Urinary bladder (tissue), 4 donors: Measurements from ENCODE around the gene TEDC2. TPM values are rescaled to one million over a fixed set of nuclear protein-coding genes. Genes with fewer than 3 reads are reported as not detected.

Experiments
- DNase-seq: peaks from one replicate; pipeline ENCODE4 v3.0.0-alpha.2; 2015; ENCODE audit errors: extremely low spot score
- H3K27ac ChIP-seq: one replicate; pipeline ENCODE4 v1.5.1; 2013; ENCODE audit warnings: low read depth, mild to moderate bottlenecking, moderate library complexity
- H3K36me3 ChIP-seq: one replicate; pipeline ENCODE4 v1.6.1; 2013; ENCODE audit warnings: mild to moderate bottlenecking, moderate library complexity; ENCODE audit not compliant: insufficient read depth
- H3K4me1 ChIP-seq: one replicate; pipeline ENCODE4 v1.6.1; 2013; ENCODE audit warnings: mild to moderate bottlenecking, moderate library complexity; ENCODE audit not compliant: insufficient read depth
- H3K4me3 ChIP-seq: one replicate; pipeline ENCODE4 v1.5.1; 2013; ENCODE audit warnings: low read depth, low read length
- WGBS: extraction: QIAGEN DNeasy Blood & Tissue Kit; methylation state at CpG from one replicate; pipeline ENCODE4 v1.1.7; 2013; 5-methylcytosine and 5-hydroxymethylcytosine counted together
- polyA plus RNA-seq: library from polyadenylated mRNA; stranded (reverse); fragments of 200-250 nt; gene quantifications from one replicate; pipeline ENCODE4 v1.2.3, GENCODE V29; 2013
- total RNA-seq: library from RNA; depleted of rRNA; stranded (reverse); fragments of >200 nt; gene quantifications from one replicate; pipeline ENCODE4 v1.2.3, GENCODE V29; 2014
- donor health status: healthy with polysubstance abuse.
- donor health status: healthy.

Gene TEDC2, protein sequence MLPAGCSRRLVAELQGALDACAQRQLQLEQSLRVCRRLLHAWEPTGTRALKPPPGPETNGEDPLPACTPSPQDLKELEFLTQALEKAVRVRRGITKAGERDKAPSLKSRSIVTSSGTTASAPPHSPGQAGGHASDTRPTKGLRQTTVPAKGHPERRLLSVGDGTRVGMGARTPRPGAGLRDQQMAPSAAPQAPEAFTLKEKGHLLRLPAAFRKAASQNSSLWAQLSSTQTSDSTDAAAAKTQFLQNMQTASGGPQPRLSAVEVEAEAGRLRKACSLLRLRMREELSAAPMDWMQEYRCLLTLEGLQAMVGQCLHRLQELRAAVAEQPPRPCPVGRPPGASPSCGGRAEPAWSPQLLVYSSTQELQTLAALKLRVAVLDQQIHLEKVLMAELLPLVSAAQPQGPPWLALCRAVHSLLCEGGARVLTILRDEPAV
- total RNA-seq (2.4 TPM), polyA plus RNA-seq (1.1 TPM)

- under 1% methylated on average over 66 of the region's 66 CpGs for WGBS
- no peaks in the 10 kb centered on the region for H3K36me3 ChIP-seq
- no peaks in the 10 kb centered on the region for H3K4me1 ChIP-seq
- H3K27ac ChIP-seq: no peak within 1 kb of the TSS
- peak; percentile 83 for DNase-seq
- peak within 1 kb of the TSS; percentile 32 for H3K4me3 ChIP-seq
Observed at GRCh38 chr16:2459647-2460390, at the start of gene TEDC2. TEDC2 (plus strand) TSS chr16:2460109; CDS start chr16:2460145, 36 bp downstream.

GRCh38 chr16:2415085-2415484 lies 44.8 kb upstream of the TEDC2 start:
- Histone ChIP-seq H3K27ac (no peak overlapping the region), H3K4me3 (no peak overlapping the region), H3K36me3 (no peaks in the 10 kb centered on the region), H3K4me1 (no peaks in the 10 kb centered on the region)
- 53% methylated on average over 2 of the region's 2 CpGs for WGBS
- DNase-seq: no peak

- Histone ChIP-seq H3K27ac (no peak overlapping the region), H3K36me3 (no peaks in the 10 kb centered on the region), H3K4me3 (no peak overlapping the region), H3K4me1 (no peaks in the 10 kb centered on the region)
- DNase-seq: no peak
Observed at GRCh38 chr16:2420035-2420434, 39.9 kb upstream of the TEDC2 start.

- Histone ChIP-seq H3K27ac (no peak overlapping the region), H3K4me1 (no peaks in the 10 kb centered on the region), H3K4me3 (no peak overlapping the region), H3K36me3 (no peaks in the 10 kb centered on the region)
- 79% methylated on average over 7 of the region's 7 CpGs for WGBS
- DNase-seq: no peak
Observed at GRCh38 chr16:2422123-2422867, 37.6 kb upstream of the TEDC2 start.

GRCh38 chr16:2424061-2425007 lies 35.6 kb upstream of the TEDC2 start:
- DNase-seq: no peak
- Histone ChIP-seq H3K4me3 (no peak overlapping the region), H3K27ac (no peak overlapping the region), H3K36me3 (no peaks in the 10 kb centered on the region), H3K4me1 (no peaks in the 10 kb centered on the region)
- WGBS: 90% methylated on average over 25 of the region's 25 CpGs

DNA sequence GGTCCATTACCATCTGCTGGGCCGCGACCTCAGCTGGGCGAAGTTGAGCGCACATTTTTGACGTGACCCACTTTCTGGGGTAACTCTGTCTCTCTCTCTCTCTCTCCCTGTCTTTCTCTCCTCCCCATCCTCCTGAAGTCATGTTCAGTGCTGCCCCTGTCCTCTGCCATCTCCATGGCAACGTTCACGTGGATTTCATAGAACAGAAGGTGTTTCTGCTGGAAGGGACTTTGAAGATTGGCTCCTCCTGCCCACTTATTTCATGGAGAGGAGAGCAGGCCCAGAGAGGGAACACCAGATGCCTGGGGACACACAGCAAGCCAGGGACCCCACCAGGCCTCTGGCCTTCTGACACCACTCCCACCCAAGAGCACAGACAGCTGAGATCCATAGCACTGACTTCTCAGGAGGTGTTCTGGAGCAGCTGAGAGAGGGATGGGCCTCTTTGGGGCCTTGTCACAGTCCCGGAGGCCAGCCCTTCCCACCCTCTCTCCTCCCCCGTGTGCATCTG lies 34.8 kb upstream of the TEDC2 start:
- Histone ChIP-seq H3K27ac (no peak overlapping the region), H3K36me3 (no peaks in the 10 kb centered on the region), H3K4me1 (no peaks in the 10 kb centered on the region), H3K4me3 (no peak overlapping the region)
- WGBS: 84% methylated on average over 9 of the region's 9 CpGs
- DNase-seq: no peak

DNA sequence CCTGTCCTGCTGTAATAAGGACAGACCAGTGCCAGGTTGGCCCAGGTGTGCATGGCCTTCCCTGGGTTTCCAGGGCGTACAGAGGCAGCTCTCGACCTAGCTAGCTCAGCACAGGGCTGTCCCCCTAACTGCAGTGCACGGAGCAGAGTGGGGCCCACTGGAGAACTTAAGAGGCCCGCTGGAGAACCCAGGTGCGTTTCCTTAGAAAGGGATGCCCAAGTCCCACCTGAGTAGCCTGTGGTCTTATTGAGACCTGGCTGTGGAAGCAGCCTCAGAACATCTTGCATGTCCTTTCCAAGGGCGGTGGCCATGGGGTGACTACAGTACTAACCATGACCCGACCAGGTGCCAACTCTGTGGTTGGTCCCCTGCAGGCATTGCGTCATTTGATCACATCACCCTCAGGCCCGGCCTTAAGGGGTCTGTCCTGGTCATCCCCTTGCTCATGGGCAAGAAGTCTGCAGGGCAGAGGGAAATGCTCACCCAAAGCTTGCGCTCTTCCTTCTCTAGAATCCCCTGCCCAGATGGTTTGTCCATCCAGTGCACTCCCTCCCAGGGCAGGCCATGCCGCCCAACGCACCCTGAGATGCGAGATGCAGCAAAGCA lies 34.0 kb upstream of the TEDC2 start:
- 93% methylated on average over 13 of the region's 13 CpGs for WGBS
- no peak overlapping the region for H3K4me3 ChIP-seq
- DNase-seq: no peak
- H3K27ac ChIP-seq: no peak overlapping the region
- no peaks in the 10 kb centered on the region for H3K4me1 ChIP-seq
- no peaks in the 10 kb centered on the region for H3K36me3 ChIP-seq

DNA sequence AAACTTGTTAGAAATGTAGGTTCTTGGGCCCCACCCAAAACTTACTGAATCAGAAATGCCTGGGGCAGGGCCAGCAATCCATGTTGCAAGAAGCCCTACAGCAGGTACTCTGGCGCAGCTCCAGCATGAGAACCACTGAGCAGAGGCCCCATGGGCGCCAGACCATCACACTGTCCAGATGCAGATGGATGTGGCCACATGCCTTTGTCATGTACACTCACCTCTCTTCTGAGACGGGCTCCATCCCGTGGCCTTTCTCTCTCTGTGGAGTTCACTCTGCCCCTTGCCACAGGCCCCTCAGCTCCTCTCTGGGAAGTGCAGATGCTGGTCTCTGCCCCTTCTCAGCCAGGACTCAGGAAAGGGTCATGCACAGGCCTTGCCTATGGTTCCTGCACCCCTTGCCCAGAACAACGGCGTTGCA lies 33.0 kb upstream of the TEDC2 start:
- DNase-seq: no peak
- H3K4me1 ChIP-seq: peaks cover 1% of the 10 kb centered on the region
- H3K4me3 ChIP-seq: no peak overlapping the region
- 92% methylated on average over 6 of the region's 6 CpGs for WGBS
- no peak overlapping the region for H3K27ac ChIP-seq
- no peaks in the 10 kb centered on the region for H3K36me3 ChIP-seq

DNA sequence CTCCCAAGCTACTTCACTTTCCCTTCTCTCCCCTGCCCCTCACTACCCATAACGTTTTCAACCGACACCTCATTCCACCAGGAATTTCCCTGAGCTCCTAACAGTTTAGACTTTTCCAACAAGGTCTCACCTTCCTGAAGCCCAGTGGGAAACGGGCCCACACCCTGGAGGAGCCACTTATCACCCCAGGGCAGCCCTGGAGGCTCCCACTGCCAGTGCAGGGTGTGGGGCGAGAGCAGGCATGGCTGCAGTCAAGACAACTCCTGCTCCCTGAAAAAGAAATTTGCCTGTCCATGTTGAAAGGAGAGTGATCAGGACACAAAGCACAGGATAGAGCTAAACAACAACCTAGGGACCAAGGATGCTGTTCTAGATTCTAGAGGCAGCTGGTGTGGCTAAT lies 32.4 kb upstream of the TEDC2 start:
- Histone ChIP-seq H3K36me3 (no peaks in the 10 kb centered on the region), H3K4me1 (peaks cover 1% of the 10 kb centered on the region), H3K4me3 (no peak overlapping the region), H3K27ac (no peak overlapping the region)
- 83% methylated on average over 4 of the region's 4 CpGs for WGBS
- DNase-seq: no peak

DNA sequence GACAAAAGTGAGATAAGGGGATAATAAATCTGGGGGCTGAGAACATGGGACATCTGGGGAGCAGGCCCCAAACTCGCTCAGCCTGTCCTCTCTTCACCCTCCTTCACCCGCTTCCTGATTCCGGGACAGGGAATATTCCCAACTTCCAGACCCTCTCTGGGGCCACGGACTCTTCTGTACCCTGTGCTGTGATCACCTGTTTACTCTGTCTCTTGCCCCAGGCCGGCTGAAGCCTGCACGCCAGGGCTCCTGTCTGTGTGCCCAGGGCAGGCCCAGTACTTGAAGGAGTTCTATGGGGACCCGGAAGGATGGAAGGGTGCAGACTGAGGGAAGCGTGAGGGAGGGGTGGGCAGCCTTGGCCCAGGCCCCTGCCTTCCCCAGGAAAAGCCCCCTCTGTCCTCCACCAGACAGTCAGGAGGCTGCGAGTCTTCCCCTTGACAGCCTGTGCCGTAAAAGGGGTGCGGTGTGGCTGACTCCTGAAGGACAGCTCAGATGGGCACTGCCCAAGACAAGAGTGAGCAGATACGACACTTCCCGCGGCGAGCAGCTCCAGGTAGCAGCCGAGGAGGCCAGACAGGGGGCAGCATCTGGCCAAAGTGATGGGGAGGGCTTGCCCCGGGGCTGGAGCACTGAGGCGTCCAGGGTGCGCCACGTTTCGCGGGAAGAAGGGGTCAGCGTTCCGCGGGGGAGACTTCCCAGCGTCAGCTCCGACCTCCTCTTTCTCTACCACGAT lies 31.7 kb upstream of the TEDC2 start:
- H3K27ac ChIP-seq: no peak overlapping the region
- no peak for DNase-seq
- peak overlapping the region; percentile 64 for H3K4me3 ChIP-seq
- no peaks in the 10 kb centered on the region for H3K36me3 ChIP-seq
- H3K4me1 ChIP-seq: peaks cover 1% of the 10 kb centered on the region
- 29% methylated on average over 28 of the region's 28 CpGs for WGBS

GRCh38 chr16:2428784-2429033 lies 31.2 kb upstream of the TEDC2 start:
- H3K4me3 ChIP-seq: peak overlapping the region; percentile 64
- no peak for DNase-seq
- under 1% methylated on average over 24 of the region's 24 CpGs for WGBS
- no peaks in the 10 kb centered on the region for H3K36me3 ChIP-seq
- H3K4me1 ChIP-seq: peaks cover 1% of the 10 kb centered on the region
- H3K27ac ChIP-seq: no peak overlapping the region
